ENCODE data around the gene UPF3A.
A peak's percentile ranks its signal among the peaks of the same experiment; 100 is the strongest.

The UPF3A gene

DNA sequence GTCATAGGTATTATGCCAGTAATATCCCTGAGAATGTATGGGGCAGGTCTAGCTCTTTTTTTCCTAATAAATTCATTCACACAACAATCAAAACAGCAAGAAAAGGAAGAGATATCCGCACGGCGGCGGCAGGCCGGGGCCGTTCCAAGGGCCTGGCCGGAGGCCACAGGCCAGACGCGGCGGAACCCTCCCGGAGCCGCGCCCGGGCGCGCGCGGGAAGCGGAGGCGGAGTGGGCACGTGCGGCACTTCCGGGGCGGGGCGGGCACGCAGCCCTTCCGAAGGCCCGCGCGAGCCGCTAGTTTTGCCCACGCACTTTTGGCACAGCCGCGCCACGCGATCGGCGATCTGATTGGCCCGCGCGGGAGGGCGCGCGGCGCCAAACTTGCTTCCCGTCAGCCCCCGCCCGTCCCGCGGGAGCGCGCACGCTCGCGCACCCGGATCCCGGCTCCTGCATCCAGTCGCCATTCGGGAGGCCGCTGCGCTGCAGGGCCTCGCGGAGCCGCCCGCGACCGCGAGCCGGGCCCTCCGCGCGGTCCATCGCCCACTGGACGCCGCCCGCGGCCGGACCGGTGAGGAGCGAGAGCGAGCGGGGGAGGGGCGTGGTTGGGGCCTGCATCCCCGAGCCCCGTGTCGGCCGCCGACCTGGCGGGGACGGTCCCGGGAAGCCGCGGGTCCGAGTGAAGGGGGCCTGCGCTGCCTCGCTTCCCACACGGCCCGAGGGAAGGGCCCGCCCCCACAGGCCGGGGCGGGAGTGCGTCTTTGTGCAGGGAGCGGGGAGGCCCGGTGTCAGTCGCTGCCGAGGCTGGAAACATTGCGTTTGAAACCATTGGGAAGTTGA, 32.9 kb downstream of the UPF3A start, which contains the start of gene CHAMP1:
CHAMP1 (plus strand) TSS at position 430 of the 839 bp plus-strand sequence. CDS start 9,340 bp downstream, outside the sequence.
- Histone ChIP-seq H4K5ac (ENCODE audit: low read length) (no peak within 1 kb of the TSS), H2BK15ac (replicated peaks; ENCODE audit: low read depth) (no peak within 1 kb of the TSS), H3K27ac (ENCODE audit: low read depth, low read length) (peak within 1 kb of the TSS; percentile 91), H3K18ac (ENCODE audit: low read length) (peak within 1 kb of the TSS; percentile 91), H2BK120ac (ENCODE audit: low read depth, low read length) (no peak within 1 kb of the TSS), H3K4ac (ENCODE audit: low read depth, low read length) (peak within 1 kb of the TSS; percentile 60), H3K36me3 (ENCODE audit: control insufficient read depth, insufficient read depth, low read length) (no peaks in the 10 kb centered on the region), H3K27me3 (ENCODE audit: insufficient read depth, low read length, poor library complexity) (no peaks in the 10 kb centered on the region), H3K79me2 (ENCODE audit: control insufficient read depth, insufficient read depth, low read length) (peaks cover 19% of the 10 kb centered on the region), H2AK5ac (ENCODE audit: low read length) (peak within 1 kb of the TSS; percentile 38), H3K56ac (ENCODE audit: low read length) (peak within 1 kb of the TSS; percentile 98), H3K23ac (ENCODE audit: low read length) (peak within 1 kb of the TSS; percentile 57), H2BK5ac (ENCODE audit: low read length) (no peak within 1 kb of the TSS), H3K79me1 (ENCODE audit: low read length) (peaks cover 6% of the 10 kb centered on the region), H3K4me1 (ENCODE audit: control insufficient read depth, low read depth, low read length) (peaks cover 4% of the 10 kb centered on the region), H3K4me3 (ENCODE audit: low read length) (peak within 1 kb of the TSS; percentile 84), H3K9ac (ENCODE audit: low read length) (peak within 1 kb of the TSS; percentile 96), H4K8ac (ENCODE audit: low read depth, low read length) (peak within 1 kb of the TSS; percentile 91), H3K4me2 (ENCODE audit: low read length) (peak within 1 kb of the TSS; percentile 88)
- WGBS (ENCODE audit: extremely low coverage, insufficient coverage, low lambda C conversion rate): no CpG with 5 or more reads among the region's 107 CpGs
- peak; percentile 95 for DNase-seq

DNA sequence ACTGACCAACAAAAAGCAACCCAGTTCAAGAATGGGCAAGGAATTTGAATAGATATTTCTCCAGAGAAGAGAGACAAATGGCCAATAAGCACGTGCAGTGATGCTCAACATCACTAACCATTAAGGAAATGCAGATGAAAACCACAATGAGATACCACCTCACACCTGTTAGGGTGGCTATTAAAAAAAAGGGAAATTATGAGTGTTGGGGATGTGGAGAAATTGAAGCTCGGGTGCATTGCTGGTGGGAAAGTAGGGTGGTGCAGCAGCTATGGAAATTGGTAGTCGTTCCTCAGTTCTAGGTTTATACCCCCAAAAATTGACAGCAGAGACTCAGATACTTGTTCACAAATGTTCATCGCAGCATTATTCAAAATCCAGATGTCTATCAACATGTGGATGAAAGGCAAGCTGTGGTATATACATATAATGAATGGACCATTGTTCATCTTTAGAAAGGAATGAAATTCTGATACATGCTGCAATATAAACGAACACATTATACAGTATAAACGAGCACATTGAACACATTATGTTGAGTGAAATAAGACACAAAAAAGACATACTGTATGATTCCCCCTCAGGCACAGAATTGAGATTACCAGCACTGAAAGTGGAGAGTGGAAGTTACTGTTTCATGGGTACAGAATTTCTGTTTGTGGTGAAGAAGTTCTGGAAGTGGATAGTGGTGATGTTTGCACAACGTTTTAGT, 33.8 kb downstream of the UPF3A start:
- peak overlapping the region; percentile 39 for H3K23ac ChIP-seq (ENCODE audit: low read length)
- H3K56ac ChIP-seq (ENCODE audit: low read length): peak overlapping the region; percentile 98
- H2BK5ac ChIP-seq (ENCODE audit: low read length): no peak overlapping the region
- peak overlapping the region; percentile 96 for H3K9ac ChIP-seq (ENCODE audit: low read length)
- no peak overlapping the region for H4K8ac ChIP-seq (ENCODE audit: low read depth, low read length)
- H2AK5ac ChIP-seq (ENCODE audit: low read length): no peak overlapping the region
- H2BK120ac ChIP-seq (ENCODE audit: low read depth, low read length): no peak overlapping the region
- no peak for DNase-seq
- H3K4me1 ChIP-seq (ENCODE audit: control insufficient read depth, low read depth, low read length): peaks cover 4% of the 10 kb centered on the region
- H4K5ac ChIP-seq (ENCODE audit: low read length): no peak overlapping the region
- H3K4ac ChIP-seq (ENCODE audit: low read depth, low read length): no peak overlapping the region
- no peak overlapping the region for H3K18ac ChIP-seq (ENCODE audit: low read length)
- peak overlapping the region; percentile 84 for H3K4me3 ChIP-seq (ENCODE audit: low read length)
- no CpG with 5 or more reads among the region's 7 CpGs for WGBS (ENCODE audit: extremely low coverage, insufficient coverage, low lambda C conversion rate)
- H3K79me2 ChIP-seq (ENCODE audit: control insufficient read depth, insufficient read depth, low read length): peaks cover 26% of the 10 kb centered on the region
- no peaks in the 10 kb centered on the region for H3K27me3 ChIP-seq (ENCODE audit: insufficient read depth, low read length, poor library complexity)
- peak overlapping the region; percentile 91 for H3K27ac ChIP-seq (ENCODE audit: low read depth, low read length)
- H3K79me1 ChIP-seq (ENCODE audit: low read length): peaks cover 14% of the 10 kb centered on the region
- peak overlapping the region; percentile 88 for H3K4me2 ChIP-seq (ENCODE audit: low read length)
- no peaks in the 10 kb centered on the region for H3K36me3 ChIP-seq (ENCODE audit: control insufficient read depth, insufficient read depth, low read length)
- H2BK15ac ChIP-seq (replicated peaks; ENCODE audit: low read depth): no peak overlapping the region

DNA sequence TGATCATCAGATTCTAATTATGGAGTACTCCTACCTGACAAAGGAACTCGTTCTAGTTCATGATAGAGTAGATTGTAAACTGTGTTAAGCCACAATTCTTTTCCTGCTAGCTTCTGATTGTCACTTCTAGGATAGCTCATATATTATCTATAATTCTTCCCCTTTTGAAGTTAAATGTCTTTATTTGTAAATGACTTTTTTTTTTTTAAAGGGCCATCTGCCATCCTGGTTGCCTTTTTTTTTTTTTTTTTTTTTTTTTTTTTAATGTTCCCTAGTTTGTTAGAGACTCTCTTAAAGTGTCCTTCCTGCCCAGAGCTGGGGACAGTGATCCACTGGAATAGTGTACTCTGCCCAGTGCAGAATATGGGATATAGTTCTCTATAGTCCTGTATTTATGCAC, 37.2 kb downstream of the UPF3A start:
- H4K5ac ChIP-seq (ENCODE audit: low read length): no peak overlapping the region
- no CpG with 5 or more reads among the region's 1 CpG for WGBS (ENCODE audit: extremely low coverage, insufficient coverage, low lambda C conversion rate)
- peaks cover 27% of the 10 kb centered on the region for H3K79me2 ChIP-seq (ENCODE audit: control insufficient read depth, insufficient read depth, low read length)
- H3K27ac ChIP-seq (ENCODE audit: low read depth, low read length): no peak overlapping the region
- no peak overlapping the region for H2BK120ac ChIP-seq (ENCODE audit: low read depth, low read length)
- H4K8ac ChIP-seq (ENCODE audit: low read depth, low read length): no peak overlapping the region
- H2BK15ac ChIP-seq (replicated peaks; ENCODE audit: low read depth): no peak overlapping the region
- peaks cover 2% of the 10 kb centered on the region for H3K36me3 ChIP-seq (ENCODE audit: control insufficient read depth, insufficient read depth, low read length)
- H2BK5ac ChIP-seq (ENCODE audit: low read length): no peak overlapping the region
- no peak overlapping the region for H3K4me3 ChIP-seq (ENCODE audit: low read length)
- no peak overlapping the region for H3K56ac ChIP-seq (ENCODE audit: low read length)
- H3K4ac ChIP-seq (ENCODE audit: low read depth, low read length): no peak overlapping the region
- H3K9ac ChIP-seq (ENCODE audit: low read length): no peak overlapping the region
- H3K4me1 ChIP-seq (ENCODE audit: control insufficient read depth, low read depth, low read length): peaks cover 2% of the 10 kb centered on the region
- H3K27me3 ChIP-seq (ENCODE audit: insufficient read depth, low read length, poor library complexity): no peaks in the 10 kb centered on the region
- no peak overlapping the region for H2AK5ac ChIP-seq (ENCODE audit: low read length)
- peaks cover 14% of the 10 kb centered on the region for H3K79me1 ChIP-seq (ENCODE audit: low read length)
- DNase-seq: no peak
- H3K18ac ChIP-seq (ENCODE audit: low read length): no peak overlapping the region
- no peak overlapping the region for H3K4me2 ChIP-seq (ENCODE audit: low read length)
- no peak overlapping the region for H3K23ac ChIP-seq (ENCODE audit: low read length)

DNA sequence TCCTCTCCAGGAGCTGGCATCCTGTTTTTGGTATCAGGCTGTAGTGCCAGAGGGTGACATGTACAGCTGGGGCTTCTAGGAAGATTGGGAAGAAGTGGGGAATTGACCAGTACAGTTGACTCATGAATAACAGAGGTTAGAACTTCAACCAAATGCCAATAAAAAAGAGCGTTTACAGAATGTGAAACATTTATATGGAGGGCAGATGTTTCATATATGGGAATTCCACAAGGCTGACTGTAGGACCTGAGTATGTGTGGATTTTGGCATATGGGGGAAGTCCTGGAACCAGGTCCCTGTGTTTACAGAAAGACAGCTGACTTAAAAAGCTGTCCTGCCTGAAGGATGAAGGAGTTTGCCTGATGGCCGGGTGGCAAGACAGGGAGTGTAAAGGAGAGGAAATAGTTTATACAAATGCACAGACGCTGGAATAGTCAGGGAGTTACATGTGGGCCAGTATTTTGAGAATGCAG, 38.1 kb downstream of the UPF3A start:
- H3K9ac ChIP-seq (ENCODE audit: low read length): no peak overlapping the region
- peaks cover 7% of the 10 kb centered on the region for H3K36me3 ChIP-seq (ENCODE audit: control insufficient read depth, insufficient read depth, low read length)
- H3K4me3 ChIP-seq (ENCODE audit: low read length): no peak overlapping the region
- DNase-seq: no peak
- no peak overlapping the region for H3K18ac ChIP-seq (ENCODE audit: low read length)
- no peaks in the 10 kb centered on the region for H3K27me3 ChIP-seq (ENCODE audit: insufficient read depth, low read length, poor library complexity)
- no peak overlapping the region for H3K4me2 ChIP-seq (ENCODE audit: low read length)
- H3K4me1 ChIP-seq (ENCODE audit: control insufficient read depth, low read depth, low read length): peaks cover 2% of the 10 kb centered on the region
- no peak overlapping the region for H2BK120ac ChIP-seq (ENCODE audit: low read depth, low read length)
- peaks cover 16% of the 10 kb centered on the region for H3K79me1 ChIP-seq (ENCODE audit: low read length)
- H4K5ac ChIP-seq (ENCODE audit: low read length): no peak overlapping the region
- H3K27ac ChIP-seq (ENCODE audit: low read depth, low read length): no peak overlapping the region
- no peak overlapping the region for H4K8ac ChIP-seq (ENCODE audit: low read depth, low read length)
- WGBS (ENCODE audit: extremely low coverage, insufficient coverage, low lambda C conversion rate): no CpG with 5 or more reads among the region's 3 CpGs
- no peak overlapping the region for H3K4ac ChIP-seq (ENCODE audit: low read depth, low read length)
- H2BK15ac ChIP-seq (replicated peaks; ENCODE audit: low read depth): no peak overlapping the region
- H3K79me2 ChIP-seq (ENCODE audit: control insufficient read depth, insufficient read depth, low read length): peaks cover 27% of the 10 kb centered on the region
- no peak overlapping the region for H3K56ac ChIP-seq (ENCODE audit: low read length)
- no peak overlapping the region for H3K23ac ChIP-seq (ENCODE audit: low read length)
- H2BK5ac ChIP-seq (ENCODE audit: low read length): no peak overlapping the region
- no peak overlapping the region for H2AK5ac ChIP-seq (ENCODE audit: low read length)

DNA sequence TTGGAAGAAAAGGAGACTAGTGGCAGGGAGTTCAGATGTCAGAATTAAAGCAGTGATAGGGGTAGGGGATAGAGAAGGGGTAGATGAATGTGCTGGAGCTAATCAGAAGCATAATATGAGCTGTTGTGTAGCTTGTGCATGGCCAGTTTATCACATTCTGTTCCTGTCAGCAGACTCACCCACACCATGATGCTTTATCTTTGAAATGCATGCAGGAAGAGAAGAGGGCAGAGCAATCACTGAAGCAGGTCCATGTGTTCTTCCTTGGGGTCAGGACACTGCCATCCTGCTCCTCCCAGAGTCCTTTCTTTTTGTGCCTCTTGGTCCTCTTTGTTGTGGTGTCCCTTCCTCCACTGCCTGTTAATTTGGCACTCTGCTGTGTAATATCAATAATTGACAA, 38.7 kb downstream of the UPF3A start:
- Histone ChIP-seq H2BK120ac (ENCODE audit: low read depth, low read length) (no peak overlapping the region), H4K8ac (ENCODE audit: low read depth, low read length) (no peak overlapping the region), H3K36me3 (ENCODE audit: control insufficient read depth, insufficient read depth, low read length) (peaks cover 10% of the 10 kb centered on the region), H3K18ac (ENCODE audit: low read length) (no peak overlapping the region), H3K4me3 (ENCODE audit: low read length) (no peak overlapping the region), H3K23ac (ENCODE audit: low read length) (no peak overlapping the region), H3K56ac (ENCODE audit: low read length) (no peak overlapping the region), H2BK5ac (ENCODE audit: low read length) (no peak overlapping the region), H2AK5ac (ENCODE audit: low read length) (no peak overlapping the region), H3K9ac (ENCODE audit: low read length) (no peak overlapping the region), H3K4ac (ENCODE audit: low read depth, low read length) (no peak overlapping the region), H3K4me2 (ENCODE audit: low read length) (no peak overlapping the region), H4K5ac (ENCODE audit: low read length) (no peak overlapping the region), H3K27me3 (ENCODE audit: insufficient read depth, low read length, poor library complexity) (no peaks in the 10 kb centered on the region), H2BK15ac (replicated peaks; ENCODE audit: low read depth) (no peak overlapping the region), H3K79me2 (ENCODE audit: control insufficient read depth, insufficient read depth, low read length) (peaks cover 23% of the 10 kb centered on the region), H3K79me1 (ENCODE audit: low read length) (peaks cover 17% of the 10 kb centered on the region), H3K27ac (ENCODE audit: low read depth, low read length) (no peak overlapping the region), H3K4me1 (ENCODE audit: control insufficient read depth, low read depth, low read length) (peaks cover 2% of the 10 kb centered on the region)
- no peak for DNase-seq
